HG03565 (cell line): ENCODE results near the gene PRELID1.

Experiments used
- ATAC-seq: cut with Tn5 transposase; IDR thresholded peaks from one replicate; pipeline ENCODE4 v1.9.1; 2021; ENCODE audit warnings: mild to moderate bottlenecking, moderate library complexity; ENCODE audit not compliant: unreplicated experiment

The PRELID1 gene

DNA sequence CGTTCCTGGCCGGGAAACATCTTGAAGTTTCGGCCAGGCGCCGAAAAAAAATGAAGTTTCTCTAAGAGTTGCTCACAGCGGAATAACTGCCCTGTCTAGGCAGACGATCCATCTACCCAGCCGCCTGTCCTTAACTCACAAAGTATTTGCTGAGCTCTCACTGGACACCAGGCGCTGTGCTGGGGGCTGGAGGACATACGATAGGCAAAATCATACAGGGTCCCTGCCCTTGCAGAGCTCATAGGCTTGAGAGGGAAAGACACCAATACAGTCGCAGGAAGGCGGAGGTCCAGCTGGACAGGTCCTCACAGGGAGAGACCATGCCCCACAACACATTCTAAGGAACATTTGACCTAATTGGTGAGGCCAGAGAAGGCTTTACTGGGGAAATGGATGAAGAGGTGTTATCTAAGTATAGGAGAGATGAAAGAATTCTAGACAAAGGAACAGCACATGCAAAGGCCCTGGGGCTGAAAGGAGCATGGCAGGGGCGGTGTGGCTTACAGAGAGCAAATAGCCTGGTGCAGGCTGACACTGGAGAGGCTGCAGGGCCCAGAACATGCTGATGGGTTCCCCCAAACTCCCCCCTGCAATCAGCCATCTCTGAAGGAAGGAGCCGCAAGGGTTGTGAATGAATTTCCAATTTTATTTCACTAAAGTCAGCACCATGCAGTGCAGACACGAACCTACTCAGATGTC is 10.1 kb downstream of the PRELID1 start:
- ATAC-seq = no peak

DNA sequence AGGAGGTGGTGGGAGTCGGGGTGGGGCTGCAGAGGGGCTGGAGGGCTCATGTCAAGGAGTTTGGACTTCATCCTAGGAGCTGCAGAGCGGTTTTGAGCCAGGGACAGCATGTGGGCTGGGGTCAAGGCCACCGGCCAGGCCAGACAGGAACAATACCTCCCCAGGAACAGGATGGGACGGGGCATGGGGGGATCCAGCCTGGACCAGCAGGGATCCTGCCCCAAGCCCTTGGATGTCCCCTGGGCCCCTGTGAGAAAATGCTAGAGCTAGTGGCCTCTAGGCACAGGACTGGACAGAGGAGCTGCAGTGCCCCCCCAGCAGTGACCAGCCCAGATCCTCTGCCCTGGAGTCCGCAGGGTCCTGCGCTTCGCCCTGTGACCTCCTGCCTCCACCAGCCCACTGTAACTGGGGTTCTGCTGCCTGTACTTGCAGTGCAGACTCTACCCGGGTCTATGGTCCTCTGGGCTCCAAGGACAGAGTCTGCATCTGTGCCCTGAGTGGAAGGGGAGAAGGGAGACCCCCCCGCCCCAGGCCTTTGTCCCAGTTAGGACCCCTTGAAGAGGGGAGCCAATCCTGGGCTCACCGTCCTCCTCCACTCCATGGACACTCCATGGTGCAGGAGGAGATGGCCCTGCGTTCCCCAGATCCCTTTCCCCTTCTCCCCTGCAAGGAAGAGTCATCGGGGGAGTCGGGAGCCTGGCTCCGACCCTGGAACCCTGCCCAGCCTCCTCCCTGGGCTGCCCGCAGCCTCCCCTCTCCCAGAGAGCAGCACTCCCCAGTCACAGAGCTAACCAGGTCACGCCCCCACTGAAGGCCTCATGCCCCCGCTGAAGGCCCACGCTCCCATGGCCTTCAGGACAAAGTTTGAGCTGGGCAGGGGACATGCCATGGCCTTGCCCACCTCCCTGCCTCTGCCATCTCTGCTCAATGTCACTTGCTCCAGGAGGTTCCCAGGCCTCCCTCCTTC is 11.1 kb downstream of the PRELID1 start:
- no peak for ATAC-seq

DNA sequence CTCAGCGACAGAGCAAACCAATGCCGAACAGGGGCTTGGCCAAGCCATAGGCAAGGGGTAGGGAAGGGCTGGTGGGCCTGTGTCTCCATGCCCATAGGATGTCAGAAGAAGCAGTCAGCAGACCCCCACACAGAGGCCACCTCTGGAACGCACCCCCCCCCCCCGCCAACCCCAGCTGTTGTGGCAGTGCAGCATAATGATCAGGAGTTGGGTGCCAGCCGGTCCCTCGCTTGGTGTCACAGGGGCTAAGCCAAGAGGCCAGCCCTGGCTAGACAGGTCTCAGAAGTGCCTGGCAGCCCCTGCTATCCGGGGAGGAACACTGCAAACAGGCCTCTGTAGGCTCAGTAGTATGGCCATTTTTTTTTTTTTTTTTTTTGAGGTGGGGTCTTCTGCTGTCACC is 11.8 kb downstream of the PRELID1 start:
- no peak for ATAC-seq

DNA sequence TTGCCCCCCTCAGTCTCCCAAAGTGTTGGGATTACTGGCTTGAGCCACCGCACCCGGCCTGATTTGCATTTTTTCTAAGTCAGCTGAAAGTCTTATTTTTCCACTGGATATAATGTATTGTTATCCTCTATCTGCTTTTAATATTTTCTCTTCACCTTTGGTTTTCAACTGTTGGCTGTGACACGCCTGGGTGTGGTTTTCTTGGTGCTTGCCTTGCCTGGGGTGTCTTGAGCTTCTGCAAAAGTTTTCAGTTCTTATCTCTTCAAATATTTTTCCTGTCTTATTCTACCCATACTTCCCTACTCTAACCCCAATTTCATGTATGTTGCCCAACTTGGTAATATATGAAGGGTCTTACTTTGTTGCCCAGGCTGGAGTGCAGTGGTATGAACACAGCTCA is 12.4 kb downstream of the PRELID1 start:
- ATAC-seq = no peak

DNA sequence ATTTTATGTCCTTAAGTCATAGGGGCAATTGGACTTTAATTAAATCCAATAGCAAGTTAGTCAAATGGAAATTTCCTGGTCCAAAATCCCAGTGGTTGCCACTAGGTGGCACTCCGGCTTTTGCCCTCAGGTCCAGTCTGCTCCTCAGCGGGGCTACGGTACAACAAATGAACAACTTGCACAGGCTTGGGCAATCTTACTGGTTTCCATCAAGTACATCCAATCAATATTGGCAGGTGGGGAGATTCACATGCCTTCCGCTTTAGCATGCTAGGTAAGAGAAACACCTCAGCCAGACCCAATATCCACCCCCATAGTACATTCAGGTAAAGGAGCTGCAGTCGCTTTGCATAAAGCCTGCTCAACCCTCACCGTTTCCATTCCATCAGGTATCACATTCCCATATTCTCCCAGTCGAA is 14.4 kb downstream of the PRELID1 start:
- ATAC-seq = no peak

DNA sequence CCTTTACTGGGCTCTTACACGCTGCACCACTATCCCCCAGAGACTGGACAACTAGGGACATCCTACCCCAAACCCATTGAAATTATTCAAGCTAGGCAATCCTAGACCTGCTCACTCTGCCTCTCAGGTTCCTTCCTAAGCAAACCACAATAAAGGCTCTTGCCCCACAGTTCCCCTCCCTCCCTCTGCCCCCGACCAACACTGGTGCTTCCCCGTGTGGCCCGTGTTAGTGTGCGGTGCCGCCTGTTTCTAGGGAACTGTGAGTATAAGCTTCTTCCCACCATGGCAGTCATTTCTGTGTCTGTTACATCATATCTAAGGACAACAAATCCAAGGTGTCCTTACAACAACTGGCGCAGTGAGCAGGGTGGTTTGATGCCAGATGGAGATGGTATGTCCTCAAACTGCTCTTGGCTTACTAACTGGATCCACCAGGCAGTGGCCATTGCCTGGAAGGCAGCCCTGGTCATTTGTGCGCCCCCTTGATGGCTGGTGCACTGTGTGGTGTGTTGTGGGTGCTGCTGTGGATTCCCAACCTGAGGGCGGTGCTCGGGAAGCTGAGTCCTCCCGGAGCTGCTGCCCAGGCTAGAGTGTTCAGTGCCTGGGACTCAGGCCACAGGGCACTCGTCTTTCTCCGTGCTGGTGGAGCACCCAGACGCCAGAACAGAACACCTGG is 16.5 kb downstream of the PRELID1 start:
- no peak for ATAC-seq

DNA sequence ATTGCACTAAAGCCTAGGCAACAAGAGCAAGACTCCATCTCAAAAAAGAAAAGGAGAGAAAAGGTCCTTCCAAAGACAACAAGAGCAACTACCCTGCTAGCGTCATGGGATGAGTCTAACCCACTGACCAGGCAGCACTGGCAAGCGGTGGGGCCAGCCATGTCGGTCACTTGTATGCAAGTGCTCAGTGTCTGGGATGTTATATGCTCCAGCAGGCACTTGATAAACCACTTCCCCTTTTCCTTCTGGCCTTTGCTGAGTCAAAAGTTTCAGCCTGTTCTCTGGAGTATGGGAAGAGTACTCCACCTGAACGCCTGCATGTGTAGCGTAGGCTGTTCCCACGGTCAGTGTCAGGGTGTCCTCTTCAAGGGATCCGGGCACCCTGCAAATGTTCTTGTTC is 17.3 kb downstream of the PRELID1 start:
- no peak for ATAC-seq

DNA sequence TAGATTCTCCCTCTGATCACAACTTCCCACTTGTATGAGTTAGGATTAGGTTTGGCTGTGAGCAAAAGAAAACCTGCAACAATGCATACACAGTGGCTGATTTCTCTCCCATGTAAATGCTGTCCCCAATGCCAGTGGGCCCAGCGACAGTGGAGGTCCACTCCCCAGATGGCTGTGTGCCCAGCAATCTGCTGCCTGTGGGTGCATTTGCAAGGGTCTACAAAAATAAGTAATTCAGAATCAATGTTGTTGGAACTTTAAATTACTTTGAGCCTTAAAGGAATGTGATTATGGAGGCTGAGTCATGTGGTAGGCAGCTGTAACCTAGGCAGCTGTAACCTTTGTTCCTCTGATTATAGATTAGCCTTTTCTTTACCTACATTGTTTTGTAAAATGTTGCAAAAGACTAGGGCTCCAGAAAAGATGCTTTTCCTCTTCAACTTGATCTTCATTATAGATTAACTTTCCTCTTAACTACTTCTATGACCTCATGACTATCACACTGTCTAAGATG is 22.3 kb downstream of the PRELID1 start:
- no peak for ATAC-seq

DNA sequence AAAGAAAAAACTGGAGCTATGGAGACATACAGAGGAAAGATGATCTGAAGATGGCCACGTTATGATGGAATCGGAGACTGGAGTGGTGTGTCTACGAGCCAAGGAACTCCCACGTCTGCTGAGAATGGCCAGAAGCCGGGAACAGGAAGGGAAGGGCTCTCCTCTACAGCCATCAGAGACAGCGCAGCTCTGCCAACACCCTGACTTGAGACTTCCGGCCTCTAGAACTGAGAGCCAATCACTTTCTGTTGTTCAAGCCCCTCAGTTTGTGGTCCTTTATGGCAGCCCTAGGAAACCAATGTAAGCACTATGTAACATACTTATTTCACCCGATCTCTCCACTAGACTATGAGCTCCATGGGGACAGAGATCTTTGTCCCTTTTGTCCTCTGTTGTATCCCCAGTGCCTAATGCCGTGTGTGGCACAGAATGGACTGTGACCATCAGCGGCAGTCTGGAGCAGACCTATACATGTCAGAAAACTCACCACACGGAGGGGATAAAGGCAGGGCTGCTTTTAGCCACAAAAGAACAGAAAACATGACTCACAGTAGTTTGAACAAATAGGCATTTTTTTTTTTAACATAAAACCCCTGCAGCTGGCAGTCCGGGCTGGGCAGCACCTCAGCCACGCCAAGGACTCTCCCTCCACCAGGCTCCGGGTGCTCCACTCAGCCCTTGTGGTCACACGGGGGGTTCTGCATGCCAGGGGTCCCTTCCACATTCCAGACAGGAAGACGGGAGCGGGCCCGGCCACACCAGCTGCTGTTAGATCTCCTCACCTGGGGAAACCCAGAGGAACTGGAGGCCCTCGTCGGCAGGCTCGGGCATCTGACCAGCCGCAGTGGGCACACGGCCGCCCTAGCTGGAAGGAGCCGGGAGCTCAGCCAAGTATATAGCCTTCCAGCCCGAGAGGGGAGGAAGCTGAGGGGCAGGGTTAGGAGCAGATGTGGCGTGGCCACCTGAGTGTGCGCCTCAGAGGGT is 24.2 kb downstream of the PRELID1 start:
- no peak for ATAC-seq

DNA sequence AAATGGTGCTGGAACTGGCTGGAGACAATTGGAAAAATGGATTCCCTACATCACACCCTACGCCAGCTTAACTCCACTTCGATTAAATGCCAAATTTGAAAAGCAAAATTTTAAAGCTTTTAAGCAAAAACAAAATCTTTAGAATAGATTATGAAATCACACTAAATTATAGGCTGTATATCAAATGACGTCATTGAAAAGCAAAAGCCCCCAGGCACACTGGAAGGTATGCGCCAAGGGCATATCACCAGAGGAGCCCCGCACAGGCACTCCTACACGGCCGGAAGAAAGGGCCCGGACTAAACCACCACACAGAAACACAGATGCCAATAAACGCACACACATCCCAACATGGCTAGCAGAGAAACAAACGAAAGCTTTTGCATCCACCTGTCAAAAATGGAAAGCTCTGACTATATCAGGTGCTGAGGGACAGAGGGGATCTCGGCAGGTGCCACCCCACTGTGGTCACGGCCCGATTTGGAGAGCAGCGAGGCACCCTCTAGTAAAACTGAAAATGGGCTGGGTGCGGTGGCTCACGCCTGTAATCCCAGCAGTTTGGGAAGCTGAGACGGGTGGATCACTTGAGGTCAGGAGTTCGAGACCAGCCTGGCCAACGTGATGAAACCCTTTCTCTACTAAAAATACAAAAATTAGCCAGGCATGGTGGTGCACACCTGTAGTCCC is 25.1 kb downstream of the PRELID1 start:
- no peak for ATAC-seq

DNA sequence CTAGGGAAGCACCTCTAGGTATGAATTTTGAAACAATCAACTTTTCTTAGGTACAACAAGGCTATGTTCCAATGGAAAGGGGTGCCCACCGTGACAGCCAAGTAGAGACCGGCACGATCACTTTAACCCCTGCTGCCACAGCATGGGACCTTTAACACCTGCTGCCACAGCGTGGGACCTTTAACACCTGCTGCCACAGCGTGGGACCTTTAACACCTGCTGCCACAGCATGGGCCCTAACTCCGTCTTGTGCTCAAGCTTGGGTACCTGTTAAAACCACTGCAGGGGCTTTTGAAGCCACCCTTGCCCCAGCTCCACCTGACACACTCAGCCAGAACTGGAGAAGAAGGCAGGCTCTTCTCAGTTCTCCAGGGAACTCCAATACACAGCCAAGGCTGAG is 26.3 kb downstream of the PRELID1 start:
- ATAC-seq = no peak

DNA sequence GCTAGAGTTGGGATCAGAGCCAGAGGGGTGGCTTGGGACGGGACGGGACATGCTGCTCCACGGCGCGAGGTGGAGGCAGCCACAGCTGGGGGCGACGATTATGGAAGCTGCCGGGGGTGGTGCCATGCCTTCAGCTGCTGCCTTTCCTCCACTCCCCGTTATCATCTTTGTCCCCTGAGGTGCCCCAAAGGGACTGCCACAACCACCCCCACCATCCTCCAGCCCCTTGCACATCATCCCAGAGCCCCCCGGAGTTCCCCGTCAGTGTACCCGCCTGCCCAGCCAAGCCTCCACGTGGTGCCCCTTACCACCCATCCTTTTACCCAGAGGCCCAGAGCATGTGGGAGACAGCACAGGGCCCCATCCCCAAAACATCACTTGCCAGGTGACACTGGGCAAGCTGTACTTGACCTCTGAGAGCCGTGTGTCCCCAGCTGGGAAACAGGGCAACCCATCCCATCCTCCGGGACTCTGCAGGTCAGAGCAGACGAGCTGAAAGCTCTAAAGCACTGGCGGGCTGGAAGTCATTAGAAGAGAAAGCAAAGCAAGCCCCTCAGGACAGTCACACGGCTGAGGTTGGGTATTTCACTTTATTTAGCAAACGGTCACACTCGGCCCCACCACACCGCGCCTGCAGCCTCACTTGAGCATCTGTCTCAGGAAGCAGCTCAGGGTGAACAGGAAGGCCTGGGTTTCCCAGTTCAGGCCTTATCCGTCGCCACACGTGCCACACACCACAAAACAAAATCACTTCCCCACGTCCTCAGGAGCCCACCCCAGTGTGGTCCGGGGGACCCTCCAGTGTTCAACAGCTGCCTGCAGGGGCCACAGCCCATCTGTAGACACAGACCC is 27.6 kb downstream of the PRELID1 start:
- ATAC-seq = no peak

DNA sequence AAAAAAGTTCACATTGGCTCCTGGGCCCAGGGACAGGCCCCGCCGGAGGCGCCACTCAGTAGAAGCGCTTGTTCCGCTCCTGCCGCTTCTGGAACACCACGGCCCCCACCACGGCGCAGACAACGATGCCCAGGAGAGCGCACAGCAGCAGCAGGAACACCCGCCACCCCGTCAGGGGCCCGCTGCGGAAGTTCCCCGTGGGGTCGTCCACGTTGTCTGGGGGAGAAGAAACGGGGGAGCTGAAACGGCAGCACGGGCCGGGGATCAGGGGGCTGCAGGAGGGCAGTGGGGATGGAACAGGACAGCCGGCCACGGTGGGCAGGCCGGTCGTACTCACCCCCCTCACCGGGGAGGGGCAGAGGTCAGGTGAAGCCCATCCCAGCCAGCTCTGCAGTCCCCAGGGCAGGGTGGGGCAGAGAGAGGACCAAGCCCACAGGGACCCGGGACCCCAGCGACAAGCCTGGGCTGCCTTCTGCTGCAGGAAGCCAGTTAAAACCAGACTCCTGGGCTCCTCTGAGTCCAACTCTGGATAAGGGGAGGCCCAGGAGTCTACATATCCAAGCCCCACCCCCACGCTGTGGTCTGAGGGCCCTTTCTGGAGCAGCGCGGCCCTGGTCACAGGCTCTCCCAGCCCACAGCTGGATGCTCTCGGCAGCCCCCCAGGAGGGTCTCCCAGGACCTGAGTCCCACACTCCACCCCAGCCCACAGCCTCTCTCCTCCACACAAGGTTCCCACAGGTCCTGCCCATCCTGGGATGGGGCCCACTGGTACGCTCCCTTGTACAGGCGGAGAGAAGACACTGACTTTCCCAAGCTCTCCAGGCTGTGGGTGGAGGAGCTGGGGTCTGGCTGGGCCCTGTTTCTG is 28.7 kb downstream of the PRELID1 start:
- ATAC-seq = no peak

DNA sequence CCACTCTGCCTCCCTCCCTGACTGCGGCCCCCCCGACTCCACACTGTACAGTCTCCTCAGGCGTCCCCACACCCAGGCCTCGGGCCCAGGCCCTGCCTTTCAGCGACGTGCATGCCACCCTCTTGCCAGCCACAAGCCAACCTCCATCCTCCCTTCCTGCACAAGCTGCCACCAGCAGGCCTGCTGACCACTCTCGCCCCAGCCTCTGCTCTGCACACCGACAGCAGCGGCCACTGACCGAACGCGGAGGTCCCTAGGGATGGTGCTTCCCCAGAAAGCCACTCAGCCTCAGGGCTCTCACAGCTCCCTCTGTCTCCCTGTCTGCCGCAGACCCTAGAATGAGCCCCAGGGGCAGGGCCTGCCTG is 29.3 kb downstream of the PRELID1 start:
- no peak for ATAC-seq

DNA sequence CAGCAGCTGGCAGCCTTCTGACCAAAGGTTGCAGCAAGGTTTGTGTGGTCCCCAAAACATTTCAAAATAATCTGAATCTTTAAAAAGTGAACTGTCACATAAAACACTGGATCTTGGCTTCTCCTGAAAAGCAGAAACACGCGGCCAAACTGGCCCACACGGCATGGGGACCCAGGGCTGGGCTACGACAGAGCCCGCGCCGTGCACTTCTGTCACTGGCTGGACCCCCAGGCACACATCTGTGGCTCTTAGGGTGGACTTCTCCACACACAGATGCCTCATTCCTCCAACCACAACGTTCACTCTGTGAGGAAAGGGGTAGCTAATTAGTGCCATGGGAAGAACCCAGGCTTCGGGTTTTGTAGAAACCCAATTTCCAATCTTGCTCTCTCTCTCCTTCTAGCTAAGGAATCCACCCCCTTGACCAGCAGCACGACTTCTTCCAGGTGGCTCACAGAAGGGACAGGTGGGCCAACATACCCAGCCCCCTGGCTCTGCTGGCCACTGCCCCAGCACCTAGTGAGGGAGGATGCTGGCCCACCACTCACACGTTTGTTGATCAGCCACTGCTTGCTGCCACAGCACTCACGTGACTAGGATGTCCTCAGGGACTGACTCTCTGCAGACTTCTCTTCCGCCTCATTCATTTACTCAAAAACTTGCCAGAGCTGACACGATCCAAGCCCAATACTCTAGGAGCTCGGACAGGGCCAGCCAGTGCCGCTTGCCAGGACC is 30.0 kb downstream of the PRELID1 start:
- no peak for ATAC-seq

DNA sequence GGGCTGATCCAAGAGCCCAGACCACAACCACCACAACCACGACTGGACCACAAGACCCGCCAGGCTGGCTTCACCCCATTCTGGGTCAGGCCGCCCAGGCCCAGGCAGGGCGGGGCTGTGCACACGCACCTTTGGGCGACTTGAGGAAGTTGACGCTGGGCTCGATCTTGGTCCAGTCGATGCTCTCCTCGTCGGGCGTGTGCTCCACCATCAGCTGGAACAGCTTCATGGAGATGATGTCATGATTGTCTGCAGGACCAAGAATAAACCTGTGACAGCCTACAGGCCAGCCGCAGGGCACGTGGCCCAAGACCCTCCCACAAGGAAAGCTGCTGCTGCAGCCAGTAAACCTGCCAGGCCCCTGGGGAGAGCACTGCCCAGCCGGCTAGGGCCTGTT is 30.6 kb downstream of the PRELID1 start:
- ATAC-seq = no peak
